Measurements from ENCODE around the gene FOXP4. TPM values are rescaled to one million over a fixed set of nuclear protein-coding genes. Genes with fewer than 3 reads are reported as not detected.

FOXP4 gene
- total RNA-seq, 1 experiment from 2014 or later, result 3.9 TPM

GRCh38 chr6:41547799-41548097, 1.6 kb downstream of the FOXP4 start:
- no peak for DNase-seq (ENCODE audit: low spot score)

GRCh38 chr6:41548098-41548840, 2.1 kb downstream of the FOXP4 start:
- DNase-seq (ENCODE audit: low spot score), result no peak

- no peak for DNase-seq (ENCODE audit: low spot score)
These were observed 2.9 kb downstream of the FOXP4 start for GRCh38 chr6:41548841-41549642.

- no peak for DNase-seq (ENCODE audit: low spot score)
These were observed 3.5 kb downstream of the FOXP4 start for GRCh38 chr6:41549673-41550072.

GRCh38 chr6:41551086-41551700, 5.0 kb downstream of the FOXP4 start:
- DNase-seq (ENCODE audit: low spot score), result no peak

- no peak for DNase-seq (ENCODE audit: low spot score)
These were observed 5.7 kb downstream of the FOXP4 start for GRCh38 chr6:41551857-41552256.

- no peak for DNase-seq (ENCODE audit: low spot score)
These were observed 6.5 kb downstream of the FOXP4 start for GRCh38 chr6:41552723-41553122.

GRCh38 chr6:41553405-41553999, 7.3 kb downstream of the FOXP4 start:
- no peak for DNase-seq (ENCODE audit: low spot score)

- no peak for DNase-seq (ENCODE audit: low spot score)
These were observed 9.4 kb downstream of the FOXP4 start for GRCh38 chr6:41555326-41556300.

- no peak for DNase-seq (ENCODE audit: low spot score)
These were observed 11.2 kb downstream of the FOXP4 start for GRCh38 chr6:41557335-41557734.

GRCh38 chr6:41558033-41558807, 12.0 kb downstream of the FOXP4 start:
- DNase-seq (ENCODE audit: low spot score), result no peak

- DNase-seq (ENCODE audit: low spot score), result no peak
These were observed 13.7 kb downstream of the FOXP4 start for GRCh38 chr6:41559655-41560427.

- DNase-seq (ENCODE audit: low spot score), result no peak
These were observed 14.4 kb downstream of the FOXP4 start for GRCh38 chr6:41560431-41561192.

GRCh38 chr6:41561416-41561815, 15.2 kb downstream of the FOXP4 start:
- DNase-seq (ENCODE audit: low spot score), result no peak

- DNase-seq (ENCODE audit: low spot score), result no peak
These were observed 16.0 kb downstream of the FOXP4 start for GRCh38 chr6:41561931-41562911.

- no peak for DNase-seq (ENCODE audit: low spot score)
These were observed 17.0 kb downstream of the FOXP4 start for GRCh38 chr6:41563060-41563776.

Measured in A172 (cell line).